ENCODE results near the gene INF2.
A peak's percentile ranks its signal among the peaks of the same experiment; 100 is the strongest.

The INF2 gene

GRCh38 chr14:104768437-104769323, 79.3 kb downstream of the INF2 start:
- DNase-seq (ENCODE audit: low spot score), result peak; percentile 49
- no peak for FAIRE-seq

GRCh38 chr14:104769324-104770071, 80.1 kb downstream of the INF2 start:
- DNase-seq (ENCODE audit: low spot score) (no peak), FAIRE-seq (no peak)

GRCh38 chr14:104770072-104770579, 80.7 kb downstream of the INF2 start:
- FAIRE-seq, result no peak
- no peak for DNase-seq (ENCODE audit: low spot score)

GRCh38 chr14:104770851-104771272, 81.4 kb downstream of the INF2 start:
- FAIRE-seq (no peak), DNase-seq (ENCODE audit: low spot score) (no peak)

GRCh38 chr14:104771374-104771773, 82.0 kb downstream of the INF2 start:
- DNase-seq (ENCODE audit: low spot score) (no peak), FAIRE-seq (no peak)

All from RCC 7860 (cell line).